Measurements from ENCODE around the gene PPCDC.

PPCDC gene

DNA sequence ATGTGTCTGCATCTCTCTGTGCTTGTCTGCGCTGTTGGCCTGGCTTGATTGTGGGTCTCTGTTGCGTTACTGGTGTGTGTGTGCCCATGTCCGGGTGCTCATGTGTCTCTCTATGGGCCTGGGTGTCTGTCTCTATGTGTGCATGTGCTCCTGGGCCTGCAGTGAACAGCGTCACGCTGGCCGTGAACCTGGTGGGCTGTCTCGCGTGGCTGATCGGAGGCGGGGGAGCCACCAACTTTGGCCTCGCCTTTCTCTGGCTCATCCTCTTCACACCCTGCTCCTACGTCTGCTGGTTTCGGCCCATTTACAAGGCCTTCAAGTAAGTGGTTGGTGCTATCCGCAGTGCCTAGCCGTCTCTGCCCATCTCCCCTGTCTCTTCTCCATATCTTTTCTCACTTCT, 7.0 kb upstream of the PPCDC start:
- no peak for FAIRE-seq

DNA sequence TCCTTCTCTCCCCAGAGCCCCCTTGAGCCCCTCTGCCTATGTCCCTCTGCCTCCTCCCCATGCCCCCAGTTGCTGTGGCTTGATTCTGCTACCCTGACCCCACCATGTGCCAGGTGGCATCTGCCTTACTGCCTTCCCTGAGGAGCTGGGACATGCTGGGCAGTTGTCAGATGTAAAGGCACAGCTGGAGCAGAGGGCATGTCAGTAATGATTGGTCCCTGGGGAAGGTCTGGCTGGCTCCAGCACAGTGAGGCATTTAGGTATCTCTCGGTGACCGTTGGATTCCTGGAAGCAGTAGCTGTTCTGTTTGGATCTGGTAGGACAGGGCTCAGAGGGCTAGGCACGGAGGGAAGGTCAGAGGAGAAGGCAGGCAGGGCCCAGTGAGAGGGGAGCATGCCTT, 3.5 kb upstream of the PPCDC start:
- no peak for FAIRE-seq

DNA sequence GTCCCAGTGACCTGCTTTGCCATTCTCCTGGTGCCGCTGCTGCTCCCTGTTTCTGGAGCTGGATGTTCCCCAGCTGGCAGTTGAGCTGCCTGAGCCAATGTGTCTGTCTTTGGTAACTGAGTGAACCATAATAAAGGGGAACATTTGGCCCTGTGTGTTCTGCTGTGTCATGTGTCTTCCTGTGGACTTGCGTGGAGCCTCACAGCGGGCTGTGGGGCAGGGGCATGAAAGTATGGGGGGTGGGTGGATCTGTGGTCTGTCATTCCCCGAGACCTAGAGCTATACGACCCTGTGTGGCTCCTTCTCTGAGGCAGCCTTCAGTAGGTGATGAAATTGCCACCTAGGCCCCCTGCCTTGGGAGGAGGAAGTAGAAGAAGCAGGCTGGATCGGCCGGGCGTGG, 2.0 kb upstream of the PPCDC start:
- no peak for FAIRE-seq

DNA sequence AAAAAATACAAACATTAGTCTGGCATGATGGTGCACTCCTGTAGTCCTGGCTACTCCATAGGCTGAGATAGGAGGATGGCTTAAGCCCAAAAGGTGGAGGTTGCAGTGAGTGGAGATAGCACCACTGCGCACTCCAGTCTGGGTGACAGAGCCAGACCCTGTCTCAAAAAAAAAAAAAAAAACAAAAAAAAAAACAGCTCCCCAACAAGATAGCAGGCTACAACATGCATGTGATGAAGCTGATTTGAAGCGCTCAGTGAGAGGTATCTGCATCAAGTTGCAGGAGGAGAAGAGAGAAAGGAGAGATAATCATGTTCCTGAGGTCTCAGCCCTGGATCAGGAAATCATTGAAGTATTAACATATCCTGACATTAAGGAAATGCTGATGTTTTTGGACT, 608 bp upstream of the PPCDC start:
- FAIRE-seq: no peak

DNA sequence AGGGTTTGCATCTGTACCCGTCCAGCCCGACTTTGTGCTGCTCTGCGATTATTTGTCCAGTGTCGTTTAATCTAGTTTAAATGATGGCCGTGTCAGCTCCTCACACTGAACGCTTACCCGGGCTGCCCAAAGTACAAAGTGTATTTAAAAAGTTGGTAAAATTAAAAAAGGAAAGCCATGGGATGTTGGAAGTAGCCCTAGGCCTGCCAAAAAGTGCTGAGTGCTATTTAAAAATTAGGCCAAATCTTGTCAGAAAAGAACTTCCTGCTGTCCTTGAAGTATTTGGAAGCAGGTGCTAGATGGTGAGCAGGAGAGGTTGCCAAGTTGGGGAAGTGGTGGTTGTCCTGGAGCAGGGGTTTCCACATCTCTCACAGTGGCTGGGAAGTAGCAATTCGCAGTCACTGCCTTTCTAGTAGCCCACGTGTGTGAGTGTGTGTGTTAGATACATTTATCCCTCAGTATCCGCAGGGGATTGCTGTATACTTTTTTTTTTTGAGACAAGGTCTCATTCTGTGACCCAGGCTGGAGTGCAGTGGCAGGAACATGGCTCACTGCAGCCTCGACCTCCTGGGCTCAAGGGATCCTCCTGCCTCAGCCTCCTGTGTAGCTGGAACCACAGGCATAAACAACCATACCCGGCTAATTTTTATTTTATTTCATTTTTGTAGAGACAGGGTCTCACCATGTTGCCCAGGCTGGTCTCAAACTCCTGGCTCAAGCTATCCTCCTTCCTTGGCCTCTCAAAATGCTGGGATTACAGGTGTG, 664 bp downstream of the PPCDC start:
- FAIRE-seq: no peak

DNA sequence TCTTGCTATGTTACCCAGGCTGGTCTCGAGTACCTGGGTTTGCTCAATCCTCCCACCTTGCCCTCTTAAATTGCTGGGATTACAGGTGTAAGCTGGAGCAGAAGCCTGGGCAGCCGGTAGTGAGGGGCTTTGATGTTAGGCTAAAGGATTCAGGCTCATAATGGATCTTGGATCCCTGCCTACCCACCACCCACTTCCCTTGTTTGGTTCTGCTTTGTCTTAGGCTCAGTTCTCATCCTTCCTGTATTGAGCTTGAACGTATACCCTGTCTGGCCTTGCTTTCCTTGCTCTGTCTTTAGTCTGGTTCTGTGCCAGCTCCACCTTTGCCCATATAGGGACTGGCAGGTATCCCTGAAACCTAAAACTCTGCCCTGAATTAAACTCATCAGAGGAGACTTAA, 1.7 kb downstream of the PPCDC start:
- FAIRE-seq: no peak

DNA sequence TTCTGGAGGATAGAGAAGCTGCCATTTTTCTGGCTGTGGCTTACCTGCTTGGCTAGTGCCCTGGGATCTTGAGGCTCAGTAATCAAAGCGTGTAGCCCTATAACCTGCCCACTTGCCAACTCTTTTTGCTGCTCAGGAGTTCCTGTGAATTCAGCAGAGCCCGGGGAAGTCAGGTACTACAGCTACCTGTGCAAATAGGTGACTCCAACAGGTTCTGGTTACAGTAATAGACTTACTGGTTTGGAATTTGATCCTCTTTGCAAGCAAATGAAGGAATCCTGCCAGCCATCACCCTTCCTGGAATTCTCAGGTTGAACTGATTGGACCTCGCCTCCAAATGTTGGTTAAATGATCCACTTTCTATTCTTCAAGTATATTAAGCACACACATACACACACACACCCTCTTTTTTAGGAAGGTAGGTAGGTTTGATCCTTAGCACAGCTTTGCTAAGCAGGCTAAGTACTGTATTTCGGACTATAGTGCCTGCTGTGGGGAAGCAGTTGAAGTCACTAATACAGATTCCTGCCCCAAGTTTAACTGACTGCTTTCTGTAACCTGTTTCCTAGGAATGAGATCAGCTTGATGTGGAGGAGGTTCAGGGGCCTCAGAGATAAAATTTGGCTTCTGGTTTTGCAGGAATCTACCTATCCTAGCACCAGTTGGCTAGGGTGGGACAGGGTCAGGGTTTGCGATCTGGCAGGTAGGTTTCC, 2.3 kb downstream of the PPCDC start:
- FAIRE-seq: no peak

DNA sequence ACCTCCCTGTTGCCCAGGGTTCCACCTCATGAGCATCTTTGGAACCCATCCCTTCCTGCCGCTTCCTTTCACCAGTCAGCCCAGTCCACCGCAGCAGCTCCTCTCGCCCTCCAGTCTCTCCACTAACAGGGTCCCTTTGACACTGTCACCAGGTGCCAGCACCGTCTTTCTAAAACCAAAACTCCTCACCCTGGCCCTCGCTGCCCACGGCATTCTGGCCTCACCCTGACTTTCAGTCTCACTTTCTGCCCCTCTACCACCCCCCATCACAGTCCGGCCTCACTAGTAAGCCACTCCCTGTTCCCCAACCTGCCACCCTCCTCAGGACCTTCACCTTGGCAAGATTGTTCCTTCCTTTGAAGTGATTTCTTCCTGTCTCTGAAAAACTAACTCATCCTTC, 4.2 kb downstream of the PPCDC start:
- FAIRE-seq: no peak

DNA sequence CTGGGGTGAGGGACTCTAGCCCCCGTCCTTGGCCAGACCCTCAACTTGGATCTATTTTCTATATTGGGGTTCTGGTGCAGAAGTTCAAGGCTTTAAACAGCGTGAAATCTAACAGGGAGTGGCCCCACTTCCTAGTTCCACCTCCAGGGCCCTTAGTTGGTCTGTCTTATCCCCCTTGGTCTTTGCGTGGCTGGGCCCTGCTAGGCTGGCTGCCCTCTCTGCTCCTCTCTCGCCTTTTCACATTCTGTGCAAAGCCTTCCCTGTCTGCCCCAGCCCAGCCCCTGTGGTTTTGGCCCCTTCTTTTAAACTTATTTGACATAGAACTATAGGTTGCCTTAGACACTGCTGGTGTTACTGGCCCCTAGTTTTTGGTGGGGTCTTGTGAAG, 5.6 kb downstream of the PPCDC start:
- no peak for FAIRE-seq

DNA sequence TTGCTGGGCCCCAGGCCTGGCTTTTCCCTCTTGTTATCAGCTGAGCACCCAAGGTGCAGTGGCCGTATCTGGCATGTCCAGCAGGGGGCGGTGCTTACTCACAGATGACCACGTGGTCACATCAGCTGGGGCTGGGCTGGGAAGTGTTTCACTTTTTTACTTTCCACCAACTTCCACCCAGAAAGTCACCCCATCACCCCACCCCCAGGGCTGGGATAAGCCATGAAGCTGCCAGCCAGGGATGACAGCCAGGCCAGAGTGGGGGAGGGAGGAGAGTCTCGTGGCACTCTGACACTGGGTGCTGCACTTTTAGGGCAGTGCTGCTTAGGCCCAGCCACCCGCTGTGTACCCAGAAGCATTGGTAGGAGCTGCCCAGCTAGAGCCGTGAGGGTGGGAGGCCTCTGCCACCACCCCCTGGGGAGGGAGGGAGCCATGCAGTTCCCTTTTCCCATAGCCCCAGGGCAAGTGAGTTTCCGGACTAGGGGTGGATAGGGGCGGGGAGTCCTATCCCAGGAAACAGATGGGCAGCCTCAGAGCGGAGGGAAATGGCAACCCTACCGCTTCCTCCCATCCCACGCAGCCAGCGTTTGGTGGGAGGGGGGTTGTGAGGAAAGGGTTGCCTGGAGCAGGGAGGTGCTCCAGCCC, 6.1 kb downstream of the PPCDC start:
- no peak for FAIRE-seq

DNA sequence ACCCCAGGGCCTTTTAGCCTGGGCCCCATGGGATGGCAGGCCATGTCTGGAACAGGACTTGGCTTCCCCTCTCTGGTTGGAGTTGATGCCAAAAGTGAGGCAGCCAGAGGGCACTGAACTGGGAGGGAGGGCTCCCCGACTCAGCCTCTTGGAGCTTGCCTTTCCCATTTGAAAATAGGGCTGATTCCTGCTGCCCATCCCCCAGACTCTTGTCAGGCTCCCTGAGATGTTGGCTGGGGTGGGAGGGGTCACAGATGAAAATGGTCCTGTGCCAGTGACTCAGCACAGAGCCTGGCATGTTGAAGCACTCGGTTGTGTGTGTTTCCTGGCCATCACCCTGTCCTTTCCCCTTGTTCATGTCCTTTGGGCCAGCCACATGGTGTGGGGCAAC, 6.6 kb downstream of the PPCDC start:
- FAIRE-seq: no peak

DNA sequence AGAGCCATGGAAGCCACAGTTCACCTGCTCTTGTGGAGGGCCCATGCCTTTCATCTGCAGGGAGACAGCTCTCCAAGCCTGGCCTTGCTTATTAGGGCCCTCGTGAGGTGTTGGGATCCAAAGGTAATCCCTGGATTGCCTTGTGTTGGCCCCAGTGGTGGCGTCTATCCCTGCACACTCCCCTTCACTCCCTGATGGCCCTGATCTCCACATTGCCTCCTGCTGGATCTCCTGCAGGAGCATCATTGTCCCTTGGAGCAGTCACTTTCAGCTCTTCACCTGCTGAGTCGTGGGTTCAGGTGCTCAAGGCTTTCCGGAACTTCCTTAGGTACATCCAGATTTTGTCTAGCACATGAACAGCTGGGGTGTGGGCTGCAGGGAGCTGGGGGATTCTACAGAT, 7.0 kb downstream of the PPCDC start:
- no peak for FAIRE-seq

DNA sequence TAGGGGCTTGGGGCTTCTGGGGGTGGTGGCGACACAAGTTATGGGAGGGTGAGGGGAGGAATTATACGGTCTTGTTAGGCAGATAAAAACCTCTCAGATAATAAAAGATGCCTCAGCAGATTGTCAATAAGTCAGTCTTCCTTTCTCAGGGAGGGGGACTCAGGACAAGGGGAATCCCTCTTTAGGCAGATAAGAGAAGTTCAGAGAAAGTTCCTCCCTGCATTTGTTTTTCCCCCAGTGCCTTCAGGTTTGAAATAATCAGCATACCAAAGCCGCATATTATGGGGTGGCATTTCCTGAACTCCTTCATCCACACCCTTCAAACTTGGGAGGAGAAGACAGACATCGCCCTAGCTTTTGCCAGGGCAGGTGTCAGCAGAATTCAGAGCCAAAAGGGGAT, 8.5 kb downstream of the PPCDC start:
- FAIRE-seq: no peak

DNA sequence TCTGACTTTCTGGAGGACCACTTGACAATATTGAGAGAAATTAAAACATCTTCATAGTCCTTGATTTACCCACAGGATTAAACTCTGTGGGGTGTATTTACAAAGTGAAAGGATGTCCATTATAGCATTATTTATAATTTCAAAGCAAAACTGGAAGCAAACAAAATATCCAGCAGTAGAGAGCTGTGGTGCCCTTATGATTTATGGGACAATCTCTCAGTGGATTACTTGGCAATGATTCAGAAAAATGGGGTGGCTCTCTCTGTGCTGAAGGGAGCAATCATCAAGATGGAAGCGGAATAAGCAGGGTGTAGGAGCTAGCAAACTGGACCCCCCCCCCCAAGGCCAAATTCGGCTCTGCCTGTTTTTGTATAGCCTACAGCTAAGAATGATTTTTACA, 9.0 kb downstream of the PPCDC start:
- FAIRE-seq: no peak

DNA sequence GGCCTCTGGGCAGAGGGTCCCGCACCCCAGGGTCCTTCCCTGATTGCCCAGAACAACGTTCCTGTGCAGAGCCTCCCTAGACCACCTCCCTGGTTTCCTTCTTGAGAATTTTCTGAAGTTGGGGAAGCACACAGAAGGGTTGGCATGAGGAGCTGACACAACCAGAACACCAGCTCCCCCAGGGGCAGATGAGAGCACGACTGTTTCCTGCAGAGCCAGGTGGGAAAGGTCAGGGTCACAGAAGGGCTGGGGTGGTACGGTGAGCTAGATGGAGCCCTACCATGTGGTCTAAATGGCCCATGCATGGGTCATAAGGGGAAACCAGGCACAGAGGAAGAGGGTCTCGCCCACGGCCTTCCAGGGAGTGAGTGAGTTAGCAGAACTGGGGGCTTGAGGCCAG, 10.4 kb downstream of the PPCDC start:
- no peak for FAIRE-seq

DNA sequence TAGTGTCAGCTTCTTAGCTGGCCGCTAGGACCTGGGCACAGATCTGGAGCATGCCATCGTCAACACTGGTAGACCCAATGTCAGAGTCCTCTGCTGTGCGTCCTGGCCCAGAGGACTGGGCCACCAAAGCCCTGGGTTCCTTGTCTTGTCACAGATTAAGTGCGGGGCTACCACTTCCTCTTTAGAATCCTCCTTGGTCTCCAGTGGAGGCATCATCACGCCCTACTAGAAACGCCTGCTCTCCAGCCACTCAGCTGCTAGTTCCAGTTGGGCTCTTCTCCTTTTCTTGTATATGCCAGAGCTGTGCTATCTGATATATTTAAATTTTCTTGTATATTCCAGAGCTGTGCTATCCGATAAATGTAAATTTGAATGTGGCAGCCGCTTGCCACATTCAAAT, 11.2 kb downstream of the PPCDC start:
- FAIRE-seq: no peak

DNA sequence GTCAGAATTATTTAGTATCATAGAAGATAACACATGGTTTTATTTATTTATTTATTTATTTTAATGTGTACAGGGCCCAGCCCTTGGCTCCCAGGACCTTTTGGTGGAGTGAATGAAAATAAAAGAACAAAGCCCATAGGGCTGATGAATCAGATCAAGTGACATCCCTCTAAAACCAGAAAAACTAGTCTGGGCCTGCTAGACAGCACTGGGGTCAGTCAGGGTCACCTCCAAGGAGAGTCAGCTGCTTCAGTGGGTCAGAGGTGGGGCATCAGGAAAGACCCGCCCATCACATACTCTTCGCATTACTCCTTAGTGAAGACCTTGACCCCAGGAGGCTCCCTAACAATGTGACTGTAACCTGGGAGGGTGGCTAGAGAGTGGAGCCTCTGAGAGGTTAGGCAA, 12.8 kb downstream of the PPCDC start:
- FAIRE-seq: no peak

DNA sequence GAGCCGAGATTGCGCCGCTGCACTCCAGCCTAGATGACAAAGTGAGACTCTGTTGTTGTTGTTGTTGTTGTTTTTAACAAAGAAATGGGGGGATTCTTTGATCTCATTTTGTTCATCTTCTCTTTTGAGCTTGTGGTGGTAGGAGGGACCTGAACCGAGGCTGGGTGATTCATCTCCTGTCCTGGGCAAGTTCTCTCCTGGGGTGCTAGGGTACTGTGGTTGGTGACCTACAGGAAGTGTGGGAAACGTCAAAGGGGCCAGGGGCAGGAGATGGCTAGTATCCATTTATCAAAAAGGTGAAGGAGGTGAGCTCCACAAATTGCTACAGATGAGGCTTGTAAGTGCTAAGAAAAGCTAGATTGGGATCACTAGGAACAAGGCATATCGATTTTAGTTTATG, 14.3 kb downstream of the PPCDC start:
- no peak for FAIRE-seq

DNA sequence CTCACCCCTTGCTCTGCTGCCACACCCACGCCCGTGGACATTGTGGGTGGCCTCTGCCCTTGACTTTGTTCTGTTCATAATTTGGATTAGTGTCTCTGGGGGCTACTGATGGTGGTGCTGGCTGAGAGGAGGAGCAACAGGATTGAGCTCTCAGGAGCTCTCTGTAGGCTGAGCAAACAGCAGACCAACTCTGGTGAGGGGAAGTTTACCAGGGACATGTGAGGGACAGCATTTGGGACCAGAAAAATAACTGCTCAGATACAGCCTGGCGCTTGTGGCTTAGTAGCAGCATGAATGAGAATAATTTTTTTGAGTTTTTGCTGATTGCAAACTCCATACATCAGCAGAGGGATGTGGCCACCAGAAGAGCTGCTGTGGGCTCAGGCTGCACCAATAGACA, 14.8 kb downstream of the PPCDC start:
- FAIRE-seq: no peak

DNA sequence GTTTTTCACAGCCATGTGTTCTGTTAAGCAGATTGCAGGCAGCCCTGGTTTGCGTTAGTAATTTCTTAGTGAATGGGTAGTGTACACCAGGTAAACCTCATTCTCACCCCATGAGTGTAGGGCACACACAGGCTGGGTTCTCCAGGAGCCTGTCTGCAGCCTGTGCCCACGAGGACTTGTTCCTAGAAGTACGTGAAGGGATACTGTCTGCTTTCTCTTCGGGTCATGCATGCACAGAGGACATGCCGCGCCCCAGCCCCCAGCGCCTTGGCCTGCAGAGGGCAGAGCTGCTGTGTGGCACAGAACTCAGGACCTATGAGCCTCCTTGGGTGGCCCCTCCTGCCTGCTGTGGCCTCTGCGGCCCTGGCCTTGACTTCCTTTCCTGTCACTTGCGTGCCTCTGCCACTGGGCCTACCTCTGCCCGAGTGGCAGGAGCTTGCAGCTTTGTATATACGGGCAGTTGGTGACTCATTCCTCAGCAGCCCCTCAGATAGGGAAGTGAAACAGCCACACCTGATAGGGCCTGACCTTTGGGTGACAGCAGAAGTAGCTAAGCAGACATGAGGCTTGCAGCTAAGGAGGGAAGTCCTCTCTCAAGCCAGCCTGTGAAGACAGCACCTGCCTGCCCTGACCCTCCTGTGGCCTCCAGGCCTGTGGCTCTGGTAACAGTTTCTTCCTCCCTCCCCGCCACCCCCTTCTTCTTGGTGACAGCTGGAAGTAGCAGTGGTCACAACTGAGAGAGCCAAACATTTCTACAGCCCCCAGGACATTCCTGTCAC, 19.5 kb downstream of the PPCDC start:
- no peak for FAIRE-seq

DNA sequence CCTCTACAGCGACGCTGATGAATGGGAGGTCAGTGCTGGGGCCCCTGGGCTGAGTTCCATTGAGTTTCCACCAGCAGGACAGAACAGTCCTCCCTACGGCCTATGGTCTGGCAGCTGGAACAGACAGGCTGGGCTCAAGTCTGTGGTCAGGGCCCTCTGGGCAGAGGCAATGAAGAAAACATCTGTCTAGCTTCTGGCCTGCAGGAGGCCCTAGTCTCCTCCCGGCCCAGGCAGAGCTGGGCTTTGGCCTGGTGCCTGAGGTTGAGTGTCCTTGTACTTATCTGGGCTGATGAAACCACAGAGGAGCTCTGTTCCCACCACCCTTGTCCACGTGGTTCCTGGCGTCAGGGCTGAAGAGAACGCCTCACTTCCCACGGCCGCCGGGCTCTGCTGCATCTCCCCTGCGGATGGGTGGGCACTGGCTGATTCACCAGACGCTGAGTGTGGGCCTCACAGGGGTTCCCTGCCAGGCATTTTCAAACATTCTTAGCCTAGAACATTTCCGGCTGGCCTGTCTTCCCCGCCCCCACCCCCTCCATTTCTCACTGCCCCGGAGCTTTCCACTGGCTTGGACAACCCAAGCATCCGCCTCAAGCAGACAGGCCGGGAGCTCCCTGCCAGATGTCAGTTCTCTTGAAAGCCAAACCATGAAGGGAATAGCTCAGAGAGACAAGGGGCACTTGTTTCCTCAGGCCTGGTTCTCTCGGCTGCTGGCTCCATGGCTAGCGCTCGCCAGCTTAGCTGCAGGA, 20.3 kb downstream of the PPCDC start:
- FAIRE-seq: no peak

DNA sequence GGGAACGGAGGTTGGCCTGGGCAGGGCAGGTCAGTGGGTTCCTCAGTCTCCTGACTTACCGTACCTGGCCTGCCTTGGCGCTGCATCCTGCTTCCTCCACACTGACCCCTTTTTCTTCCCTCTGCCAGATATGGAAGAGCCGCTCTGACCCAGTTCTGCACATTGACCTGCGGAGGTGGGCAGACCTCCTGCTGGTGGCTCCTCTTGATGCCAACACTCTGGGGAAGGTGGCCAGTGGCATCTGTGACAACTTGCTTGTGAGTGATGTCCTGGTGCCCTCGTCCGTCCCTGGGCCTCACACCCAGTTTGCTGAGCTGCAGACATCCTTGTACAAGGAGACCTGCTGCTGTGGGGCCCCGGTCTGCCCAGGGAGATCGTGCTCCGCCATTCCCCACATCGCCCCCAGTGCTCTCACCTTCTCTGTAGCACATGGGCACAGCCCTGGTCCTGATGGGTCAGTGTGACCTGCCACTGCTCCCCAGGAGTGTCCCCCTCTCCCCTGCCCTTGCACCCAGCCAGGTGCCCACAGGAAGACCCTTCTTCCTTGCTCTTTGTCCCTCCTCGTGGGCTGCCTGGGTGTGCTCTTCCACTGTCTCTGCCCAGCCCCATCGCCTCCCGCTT, 21.0 kb downstream of the PPCDC start:
- FAIRE-seq: no peak
